Mucosa of descending colon (tissue), 3 donors: ENCODE measurements around the gene COG2. TPM values are rescaled to one million over a fixed set of nuclear protein-coding genes. Genes with fewer than 3 reads are reported as not detected.

Experiments
- ATAC-seq: fragments of 200-7000 bp; cut with Tn5 transposase; one replicate; pipeline ENCODE4 v1.9.1; 2020; ENCODE audit warnings: mild to moderate bottlenecking, moderate library complexity
- DNase-seq, 3 donors: peaks; one replicate each; pipeline ENCODE4 v3.0.0-alpha.2; 2020
- H3K36me3 ChIP-seq: fragments of 200-600 bp; one replicate; pipeline ENCODE4 v1.8.0; 2021; ENCODE audit warnings: low read depth, mild to moderate bottlenecking
- H3K4me1 ChIP-seq: fragments of 200-600 bp; one replicate; pipeline ENCODE4 v1.8.0; 2021; ENCODE audit warnings: low read depth, mild to moderate bottlenecking
- H3K4me3 ChIP-seq: fragments of 200-600 bp; one replicate; pipeline ENCODE4 v1.8.0; 2021; ENCODE audit warnings: mild to moderate bottlenecking
- H3K9me3 ChIP-seq: fragments of 200-600 bp; one replicate; pipeline ENCODE4 v1.8.0; 2021; ENCODE audit warnings: mild to moderate bottlenecking
- CTCF ChIP-seq: fragments of 200-600 bp; IDR thresholded peaks from one replicate; pipeline ENCODE4 v1.8.0; 2022; ENCODE audit warnings: antibody characterized with exemption, mild to moderate bottlenecking
- intact Hi-C, 2 donors: fragments of 100-400 bp; cut with DNase I in 1 of 2; cut with micrococcal nuclease in 1 of 2; formaldehyde crosslinking; loops; one replicate each; pipeline versions ENCODE4 v1.11.0 to v1.11.1; 2022; cut with DNase I, micrococcal nuclease
- total RNA-seq, 3 donors: library from RNA; stranded (reverse); fragmentation: NEBNext Ultra II Directional in 2 of 3; extraction: Animal tissue kit (Norgen Biotek cat#: 25700) in 2 of 3; gene quantifications; one replicate each; pipeline versions ENCODE4 v1.2.1 to v1.2.4, GENCODE V29; 2021 to 2023
- donor health status: DM: no; HTN: no; CAD: no; lungs with moderate emphysema.
- donor health status: DM: no; HTN: no; CAD: no.
- donor health status: DM: no; HTN: yes; CAD: no.

The COG2 gene
- total RNA-seq, 3 donors from 2014 or later = 38.0 to 46.2 (median 38.1) TPM

- Histone ChIP-seq H3K36me3 (no peaks in the 10 kb centered on the region), H3K4me3 (no peak overlapping the region), H3K4me1 (peaks cover 17% of the 10 kb centered on the region), H3K9me3 (no peaks in the 10 kb centered on the region)
- ATAC-seq = no peak
- DNase-seq = no peak
- intact Hi-C loops = no loop called here
- no peak for TF ChIP-seq CTCF
Observed at GRCh38 chr1:230706020-230706699, 63.9 kb downstream of the COG2 start.

- peaks cover 17% of the 10 kb centered on the region for H3K4me1 ChIP-seq
- H3K9me3 ChIP-seq = no peaks in the 10 kb centered on the region
- TF ChIP-seq CTCF = no peak
- DNase-seq = no peak
- intact Hi-C loops = no loop called here
- no peaks in the 10 kb centered on the region for H3K36me3 ChIP-seq
- no peak overlapping the region for H3K4me3 ChIP-seq
- no peak for ATAC-seq
Observed at GRCh38 chr1:230706887-230707731, 64.8 kb downstream of the COG2 start.

GRCh38 chr1:230707732-230708630 lies 65.7 kb downstream of the COG2 start:
- H3K36me3 ChIP-seq = no peaks in the 10 kb centered on the region
- intact Hi-C loops = no loop called here
- H3K4me1 ChIP-seq = peaks cover 17% of the 10 kb centered on the region
- TF ChIP-seq CTCF = no peak
- H3K9me3 ChIP-seq = no peaks in the 10 kb centered on the region
- DNase-seq = no peak
- no peak for ATAC-seq
- H3K4me3 ChIP-seq = no peak overlapping the region

GRCh38 chr1:230708631-230709580 lies 66.6 kb downstream of the COG2 start:
- DNase-seq (peak; percentile 88 to 89 (median 89)), ATAC-seq (peak; percentile 96)
- intact Hi-C loops = no loop called here
- no peak for TF ChIP-seq CTCF
- H3K4me3 ChIP-seq = no peak overlapping the region
- no peaks in the 10 kb centered on the region for H3K36me3 ChIP-seq
- peaks cover 19% of the 10 kb centered on the region for H3K4me1 ChIP-seq
- H3K9me3 ChIP-seq = no peaks in the 10 kb centered on the region
